Measurements from ENCODE around the gene ARHGEF28.

Gene ARHGEF28

DNA sequence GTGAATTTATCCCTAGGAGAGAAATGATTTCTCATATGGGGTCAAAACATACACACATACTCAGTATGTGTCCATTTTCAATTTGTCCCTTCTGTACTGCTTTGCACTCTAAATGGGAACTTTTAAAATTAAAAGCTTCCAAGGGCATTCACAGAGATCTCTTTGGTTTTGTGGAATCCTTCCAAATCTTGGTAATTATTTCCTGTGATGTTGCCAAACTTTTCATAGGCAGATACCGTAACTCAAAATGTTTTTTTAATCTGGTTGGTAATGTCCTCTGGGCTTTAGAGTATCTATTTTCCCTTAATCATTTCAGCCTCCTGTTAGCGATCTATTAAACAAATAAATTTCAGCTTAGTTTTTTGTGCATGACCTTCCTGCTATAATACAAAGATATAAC, 282.4 kb downstream of the ARHGEF28 start:
- Histone ChIP-seq H3K27ac (ENCODE audit: low read depth, low read length) (no peak overlapping the region), H3K4me1 (ENCODE audit: control insufficient read depth, insufficient read depth, low read length, unreplicated experiment) (peaks cover 10% of the 10 kb centered on the region), H3K27me3 (ENCODE audit: insufficient read depth, low read length) (no peaks in the 10 kb centered on the region), H3K36me3 (ENCODE audit: insufficient read depth, low read length) (peaks cover 27% of the 10 kb centered on the region; the same call in 1 of the 2 replicates), H2AFZ (ENCODE audit: low read length, unreplicated experiment) (no peak overlapping the region), H3K79me2 (ENCODE audit: control insufficient read depth, insufficient read depth, low read length, unreplicated experiment) (no peaks in the 10 kb centered on the region), H3K4me3 (ENCODE audit: low read depth, low read length) (no peak overlapping the region)

DNA sequence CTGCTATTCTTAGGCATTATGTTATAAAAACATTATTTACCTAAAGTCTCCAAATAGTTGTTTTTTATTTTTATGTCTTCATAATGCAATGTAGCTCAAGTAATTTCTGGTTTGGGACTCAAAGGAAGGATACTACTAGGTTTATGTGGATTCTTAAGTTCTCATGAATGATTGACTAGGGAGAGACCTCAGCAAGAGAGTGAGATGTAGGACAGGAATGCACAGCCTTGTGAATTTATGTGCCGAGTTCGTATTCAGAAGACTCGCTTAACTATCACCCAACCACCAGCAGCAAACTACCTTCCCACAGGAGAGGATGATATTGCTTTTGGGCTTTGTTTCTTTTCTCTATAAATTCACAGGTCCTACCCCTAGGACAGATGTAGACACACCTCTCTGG, 282.9 kb downstream of the ARHGEF28 start:
- peaks cover 10% of the 10 kb centered on the region for H3K4me1 ChIP-seq (ENCODE audit: control insufficient read depth, insufficient read depth, low read length, unreplicated experiment)
- H2AFZ ChIP-seq (ENCODE audit: low read length, unreplicated experiment) = no peak overlapping the region
- peaks cover 27% of the 10 kb centered on the region; the same call in 1 of the 2 replicates for H3K36me3 ChIP-seq (ENCODE audit: insufficient read depth, low read length)
- H3K27me3 ChIP-seq (ENCODE audit: insufficient read depth, low read length) = no peaks in the 10 kb centered on the region
- no peak overlapping the region for H3K27ac ChIP-seq (ENCODE audit: low read depth, low read length)
- no peaks in the 10 kb centered on the region for H3K79me2 ChIP-seq (ENCODE audit: control insufficient read depth, insufficient read depth, low read length, unreplicated experiment)
- H3K4me3 ChIP-seq (ENCODE audit: low read depth, low read length) = no peak overlapping the region

DNA sequence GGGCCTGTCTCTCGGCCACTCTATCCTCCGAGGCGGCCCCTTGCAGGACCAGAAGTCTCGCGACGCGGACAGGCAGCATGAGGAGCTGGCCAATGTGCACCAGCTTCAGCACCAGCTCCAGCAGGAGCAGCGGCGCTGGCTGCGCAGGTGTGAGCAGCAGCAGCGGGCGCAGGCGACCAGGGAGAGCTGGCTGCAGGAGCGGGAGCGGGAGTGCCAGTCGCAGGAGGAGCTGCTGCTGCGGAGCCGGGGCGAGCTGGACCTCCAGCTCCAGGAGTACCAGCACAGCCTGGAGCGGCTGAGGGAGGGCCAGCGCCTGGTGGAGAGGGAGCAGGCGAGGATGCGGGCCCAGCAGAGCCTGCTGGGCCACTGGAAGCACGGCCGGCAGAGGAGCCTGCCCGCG, 283.5 kb downstream of the ARHGEF28 start:
- Histone ChIP-seq H3K4me1 (ENCODE audit: control insufficient read depth, insufficient read depth, low read length, unreplicated experiment) (peaks cover 10% of the 10 kb centered on the region), H3K36me3 (ENCODE audit: insufficient read depth, low read length) (peaks cover 22% of the 10 kb centered on the region; the same call in 1 of the 2 replicates), H3K27ac (ENCODE audit: low read depth, low read length) (no peak overlapping the region)

DNA sequence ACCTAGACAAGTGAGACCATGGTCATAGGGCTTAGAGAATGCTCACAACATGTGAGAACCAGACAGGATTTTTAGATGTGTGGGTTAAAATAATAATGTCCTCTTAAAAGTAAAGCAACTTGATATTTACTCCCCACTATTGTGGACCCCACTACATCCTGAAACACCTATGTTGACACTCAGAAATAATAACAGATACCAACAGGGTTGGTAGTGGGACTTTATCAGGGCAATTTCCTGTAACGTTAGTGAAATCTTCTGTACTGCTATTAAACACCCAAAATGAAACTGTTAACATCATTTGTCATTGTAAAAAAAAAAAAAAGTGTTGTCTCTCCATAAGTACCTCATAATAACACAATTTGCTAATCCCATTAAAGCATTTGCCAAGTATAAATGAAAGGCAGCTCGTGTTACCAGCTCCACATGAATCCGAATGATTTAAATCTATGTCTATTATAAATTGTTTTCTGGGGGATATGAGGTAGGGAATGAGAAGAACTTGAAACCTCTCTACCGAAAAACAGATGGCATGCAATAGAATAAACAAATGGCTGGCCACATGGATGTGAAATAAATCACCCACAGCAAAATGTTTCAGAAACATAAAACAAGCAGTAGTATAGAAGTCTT, 285.9 kb downstream of the ARHGEF28 start:
- Histone ChIP-seq H2AFZ (ENCODE audit: low read length, unreplicated experiment) (no peak overlapping the region), H3K79me2 (ENCODE audit: control insufficient read depth, insufficient read depth, low read length, unreplicated experiment) (no peaks in the 10 kb centered on the region), H3K36me3 (ENCODE audit: insufficient read depth, low read length) (0 out of 2 replicates have a peak, but pooled peaks cover 17% of the 10 kb centered on the region), H3K27ac (ENCODE audit: low read depth, low read length) (no peak overlapping the region), H3K4me3 (ENCODE audit: low read depth, low read length) (no peak overlapping the region), H3K27me3 (ENCODE audit: insufficient read depth, low read length) (no peaks in the 10 kb centered on the region), H3K4me1 (ENCODE audit: control insufficient read depth, insufficient read depth, low read length, unreplicated experiment) (peaks cover 10% of the 10 kb centered on the region)

More for the DNA sequence above, 283.5 kb downstream of the ARHGEF28 start:
- no peak overlapping the region for H2AFZ ChIP-seq (ENCODE audit: low read length, unreplicated experiment)
- no peak overlapping the region for H3K4me3 ChIP-seq (ENCODE audit: low read depth, low read length)
- H3K27me3 ChIP-seq (ENCODE audit: insufficient read depth, low read length) = no peaks in the 10 kb centered on the region
- H3K79me2 ChIP-seq (ENCODE audit: control insufficient read depth, insufficient read depth, low read length, unreplicated experiment) = no peaks in the 10 kb centered on the region

DNA sequence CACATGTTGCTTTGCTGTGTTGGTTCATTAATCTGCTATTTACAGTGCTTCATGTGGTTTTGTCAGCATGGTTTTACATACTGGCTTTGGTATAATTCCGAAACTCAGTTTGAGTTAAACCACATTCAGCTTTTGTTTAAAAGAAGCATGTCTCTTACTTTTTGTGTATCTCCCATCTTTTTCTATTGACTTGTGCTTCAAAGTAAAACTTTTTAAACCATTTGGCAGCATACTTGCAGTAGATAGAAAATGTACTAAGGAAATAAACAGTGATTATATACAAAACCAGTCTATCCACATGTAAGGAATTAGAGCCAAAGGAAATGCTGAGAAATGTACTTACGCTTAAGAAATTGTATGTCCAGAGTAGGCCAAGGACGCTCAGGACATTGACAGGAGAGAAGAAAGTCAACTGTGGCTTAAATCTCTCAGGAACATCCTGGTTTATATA, 286.9 kb downstream of the ARHGEF28 start:
- H3K36me3 ChIP-seq (ENCODE audit: insufficient read depth, low read length) = 0 out of 2 replicates have a peak, but pooled peaks cover 15% of the 10 kb centered on the region
- H3K27ac ChIP-seq (ENCODE audit: low read depth, low read length) = no peak overlapping the region
- H3K27me3 ChIP-seq (ENCODE audit: insufficient read depth, low read length) = no peaks in the 10 kb centered on the region
- no peak overlapping the region for H2AFZ ChIP-seq (ENCODE audit: low read length, unreplicated experiment)
- peaks cover 14% of the 10 kb centered on the region for H3K4me1 ChIP-seq (ENCODE audit: control insufficient read depth, insufficient read depth, low read length, unreplicated experiment)
- H3K4me3 ChIP-seq (ENCODE audit: low read depth, low read length) = no peak overlapping the region
- H3K79me2 ChIP-seq (ENCODE audit: control insufficient read depth, insufficient read depth, low read length, unreplicated experiment) = no peaks in the 10 kb centered on the region

DNA sequence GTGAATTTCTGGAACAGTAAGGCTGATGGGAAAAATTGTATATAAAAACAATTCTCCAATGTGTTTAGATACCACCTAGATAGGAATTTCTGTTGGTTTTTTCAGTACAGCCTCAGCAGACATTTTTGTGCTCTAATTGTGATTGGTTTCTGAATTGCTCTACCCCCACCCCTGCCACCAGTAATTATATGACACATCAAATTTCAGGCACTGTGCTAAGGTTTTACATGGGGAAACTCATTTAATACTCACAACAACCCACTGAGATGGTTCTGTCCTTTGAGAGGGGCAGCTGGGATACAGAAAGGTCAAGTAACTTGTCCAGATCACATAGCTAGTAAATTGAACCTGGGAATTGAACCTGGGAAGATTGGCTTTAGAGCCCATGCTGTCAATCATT, 288.0 kb downstream of the ARHGEF28 start:
- Histone ChIP-seq H3K4me3 (ENCODE audit: low read depth, low read length) (no peak overlapping the region), H3K79me2 (ENCODE audit: control insufficient read depth, insufficient read depth, low read length, unreplicated experiment) (no peaks in the 10 kb centered on the region), H3K27ac (ENCODE audit: low read depth, low read length) (no peak overlapping the region), H2AFZ (ENCODE audit: low read length, unreplicated experiment) (no peak overlapping the region), H3K27me3 (ENCODE audit: insufficient read depth, low read length) (no peaks in the 10 kb centered on the region), H3K4me1 (ENCODE audit: control insufficient read depth, insufficient read depth, low read length, unreplicated experiment) (peaks cover 4% of the 10 kb centered on the region), H3K36me3 (ENCODE audit: insufficient read depth, low read length) (0 out of 2 replicates have a peak, but pooled peaks cover 12% of the 10 kb centered on the region)

DNA sequence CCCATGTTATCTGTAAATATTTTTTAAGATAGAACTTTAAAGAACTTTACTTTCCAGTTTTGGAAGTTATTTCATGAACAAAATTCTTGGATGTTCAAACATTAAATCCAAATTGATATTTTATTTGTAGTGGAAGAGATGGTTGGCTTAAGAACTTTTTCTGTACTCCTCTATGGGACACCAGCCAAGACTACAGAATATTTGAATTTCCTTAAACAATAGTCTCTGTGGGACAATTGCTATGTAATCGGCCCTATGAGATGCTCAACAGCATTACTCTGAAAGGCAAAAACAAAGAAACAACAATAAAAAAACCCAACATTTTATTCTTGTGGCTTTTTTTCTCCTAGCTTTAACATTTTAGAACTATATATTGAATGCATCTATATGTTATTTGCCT, 289.3 kb downstream of the ARHGEF28 start:
- Histone ChIP-seq H3K27me3 (ENCODE audit: insufficient read depth, low read length) (no peaks in the 10 kb centered on the region), H3K79me2 (ENCODE audit: control insufficient read depth, insufficient read depth, low read length, unreplicated experiment) (no peaks in the 10 kb centered on the region), H3K4me1 (ENCODE audit: control insufficient read depth, insufficient read depth, low read length, unreplicated experiment) (peaks cover 4% of the 10 kb centered on the region), H3K36me3 (ENCODE audit: insufficient read depth, low read length) (0 out of 2 replicates have a peak, but pooled peaks cover 10% of the 10 kb centered on the region), H3K4me3 (ENCODE audit: low read depth, low read length) (no peak overlapping the region), H3K27ac (ENCODE audit: low read depth, low read length) (no peak overlapping the region), H2AFZ (ENCODE audit: low read length, unreplicated experiment) (no peak overlapping the region)

DNA sequence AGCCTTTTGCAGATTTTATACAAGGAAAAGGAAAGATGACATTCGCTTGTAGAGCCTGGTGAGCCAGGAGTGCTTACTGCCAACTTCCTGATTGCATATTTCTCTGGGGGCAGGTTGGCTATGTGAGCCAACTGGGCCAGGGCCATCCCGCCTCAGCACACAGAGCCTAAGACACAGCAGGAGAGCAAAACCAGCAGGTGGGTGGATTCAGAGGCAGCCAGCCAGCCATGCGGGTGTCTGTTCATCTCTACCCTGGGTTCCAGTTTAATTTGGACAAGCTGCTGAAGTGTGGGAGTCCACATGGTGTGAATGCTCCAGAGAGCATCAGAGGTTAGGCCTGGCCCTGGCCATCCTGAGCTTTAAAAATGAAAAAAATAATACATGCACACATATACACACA, 291.4 kb downstream of the ARHGEF28 start:
- Histone ChIP-seq H3K36me3 (ENCODE audit: insufficient read depth, low read length) (peaks cover 8% of the 10 kb centered on the region; the same call in 1 of the 2 replicates), H3K27me3 (ENCODE audit: insufficient read depth, low read length) (no peaks in the 10 kb centered on the region), H3K4me1 (ENCODE audit: control insufficient read depth, insufficient read depth, low read length, unreplicated experiment) (peaks cover 4% of the 10 kb centered on the region)

DNA sequence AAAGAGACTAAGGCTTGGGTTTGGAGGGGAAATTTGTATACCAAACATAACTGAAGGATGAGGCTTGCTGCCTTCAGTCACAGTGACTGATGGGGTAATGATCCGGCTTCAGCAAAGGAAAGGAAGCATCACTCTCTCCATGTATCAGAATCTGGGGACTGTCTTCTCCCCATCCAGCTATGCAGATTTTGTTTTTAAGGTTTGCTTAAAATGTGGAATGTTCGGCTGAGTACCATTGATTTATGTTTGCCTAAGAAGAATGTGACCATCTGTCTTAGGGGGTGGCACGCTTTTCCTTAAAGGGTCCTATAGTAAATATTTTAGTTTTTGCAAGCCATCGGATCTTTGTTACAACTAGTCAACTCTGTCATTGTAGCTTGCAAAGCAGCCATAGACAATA, 291.9 kb downstream of the ARHGEF28 start:
- peaks cover 8% of the 10 kb centered on the region; the same call in 1 of the 2 replicates for H3K36me3 ChIP-seq (ENCODE audit: insufficient read depth, low read length)
- H3K4me1 ChIP-seq (ENCODE audit: control insufficient read depth, insufficient read depth, low read length, unreplicated experiment) = peaks cover 4% of the 10 kb centered on the region
- H3K4me3 ChIP-seq (ENCODE audit: low read depth, low read length) = no peak overlapping the region
- H3K27me3 ChIP-seq (ENCODE audit: insufficient read depth, low read length) = no peaks in the 10 kb centered on the region
- no peaks in the 10 kb centered on the region for H3K79me2 ChIP-seq (ENCODE audit: control insufficient read depth, insufficient read depth, low read length, unreplicated experiment)
- no peak overlapping the region for H2AFZ ChIP-seq (ENCODE audit: low read length, unreplicated experiment)
- no peak overlapping the region for H3K27ac ChIP-seq (ENCODE audit: low read depth, low read length)

More for the DNA sequence above, 291.4 kb downstream of the ARHGEF28 start:
- Histone ChIP-seq H3K4me3 (ENCODE audit: low read depth, low read length) (no peak overlapping the region), H3K79me2 (ENCODE audit: control insufficient read depth, insufficient read depth, low read length, unreplicated experiment) (no peaks in the 10 kb centered on the region), H3K27ac (ENCODE audit: low read depth, low read length) (no peak overlapping the region), H2AFZ (ENCODE audit: low read length, unreplicated experiment) (no peak overlapping the region)

DNA sequence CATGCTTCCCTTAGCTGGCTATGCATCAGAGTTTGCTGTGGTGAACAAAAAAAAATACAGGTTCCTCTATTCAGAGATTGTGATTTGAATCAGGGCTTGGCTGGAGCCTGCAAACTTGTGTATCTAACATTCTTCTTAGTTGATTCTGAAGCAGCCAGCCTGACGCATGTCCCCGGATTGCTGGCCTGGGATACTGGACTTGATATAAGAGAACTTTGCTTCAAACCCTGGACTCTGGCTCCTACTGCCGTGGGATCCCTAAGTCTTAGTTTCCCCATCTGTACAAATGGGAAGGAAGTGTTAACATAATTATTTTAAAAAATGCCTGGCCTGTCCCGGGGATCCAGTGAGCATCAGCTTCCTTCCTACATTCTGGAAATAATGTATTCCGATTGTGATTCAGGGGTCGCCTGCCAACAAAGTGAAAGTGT, 292.8 kb downstream of the ARHGEF28 start:
- Histone ChIP-seq H3K27me3 (ENCODE audit: insufficient read depth, low read length) (no peaks in the 10 kb centered on the region), H3K36me3 (ENCODE audit: insufficient read depth, low read length) (peaks cover 8% of the 10 kb centered on the region; the same call in 1 of the 2 replicates), H3K27ac (ENCODE audit: low read depth, low read length) (no peak overlapping the region), H2AFZ (ENCODE audit: low read length, unreplicated experiment) (no peak overlapping the region), H3K4me3 (ENCODE audit: low read depth, low read length) (no peak overlapping the region), H3K4me1 (ENCODE audit: control insufficient read depth, insufficient read depth, low read length, unreplicated experiment) (peaks cover 4% of the 10 kb centered on the region), H3K79me2 (ENCODE audit: control insufficient read depth, insufficient read depth, low read length, unreplicated experiment) (no peaks in the 10 kb centered on the region)

DNA sequence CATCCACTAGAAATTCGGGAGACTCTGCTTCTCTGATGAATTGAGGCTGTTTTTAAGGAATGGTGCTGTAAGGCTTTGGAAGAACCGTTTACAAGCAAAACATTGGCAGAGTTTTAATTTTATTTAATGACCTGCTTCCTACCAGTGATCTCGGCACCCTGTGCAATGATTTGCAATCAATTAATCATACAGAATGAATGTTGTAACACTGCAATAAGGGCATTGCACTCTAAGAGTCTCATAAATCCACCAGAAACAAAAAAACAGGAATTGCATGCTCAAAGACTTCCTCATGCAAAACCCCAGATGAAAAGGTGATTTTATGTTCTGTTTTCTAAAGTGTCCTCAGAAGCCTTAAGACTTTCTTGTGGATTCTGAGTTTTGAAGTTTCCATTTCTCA, 295.7 kb downstream of the ARHGEF28 start:
- no peaks in the 10 kb centered on the region for H3K79me2 ChIP-seq (ENCODE audit: control insufficient read depth, insufficient read depth, low read length, unreplicated experiment)
- H2AFZ ChIP-seq (ENCODE audit: low read length, unreplicated experiment) = no peak overlapping the region
- H3K27ac ChIP-seq (ENCODE audit: low read depth, low read length) = no peak overlapping the region
- H3K4me3 ChIP-seq (ENCODE audit: low read depth, low read length) = no peak overlapping the region
- peaks cover 8% of the 10 kb centered on the region; the same call in 1 of the 2 replicates for H3K36me3 ChIP-seq (ENCODE audit: insufficient read depth, low read length)
- H3K27me3 ChIP-seq (ENCODE audit: insufficient read depth, low read length) = no peaks in the 10 kb centered on the region
- H3K4me1 ChIP-seq (ENCODE audit: control insufficient read depth, insufficient read depth, low read length, unreplicated experiment) = peaks cover 4% of the 10 kb centered on the region
